Stimulated activated naive CD8-positive, alpha-beta T cell treated with anti-CD3 and anti-CD28 coated beads, Interleukin-15, Interleukin-2, amounts not matched to agents 100 ng/mL and 50 ng/mL, for 24 hours (primary cell): ENCODE results near the gene FMN2.
"Not testable (repeated sequence)": the region's sequence is repeated elsewhere in the genome, so short reads cannot be mapped to it uniquely, and the experiment has no call there.

Source experiments
- H3K27ac Mint-ChIP-seq: one replicate; pipeline ENCODE4 v1.8.0; 2021; ENCODE audit warnings: mild to moderate bottlenecking, mixed read lengths
- H3K27me3 Mint-ChIP-seq: one replicate; pipeline ENCODE4 v1.8.0; 2021; ENCODE audit warnings: mixed read lengths
- H3K36me3 Mint-ChIP-seq: one replicate; pipeline ENCODE4 v1.8.0; 2021; ENCODE audit warnings: low read depth, mixed read lengths
- H3K4me1 Mint-ChIP-seq: one replicate; pipeline ENCODE4 v1.8.0; 2021; ENCODE audit warnings: low read depth, mixed read lengths
- H3K4me3 Mint-ChIP-seq: one replicate; pipeline ENCODE4 v1.8.0; 2021; ENCODE audit warnings: mild to moderate bottlenecking, mixed read lengths
- H3K9me3 Mint-ChIP-seq: one replicate; pipeline ENCODE4 v1.8.0; 2021; ENCODE audit warnings: mixed read lengths

Gene FMN2

GRCh38 chr1:240148333-240148732 lies 56.6 kb downstream of the FMN2 start:
- Mint-ChIP-seq H3K27me3 (no peaks in the 10 kb centered on the region), H3K27ac (no peak overlapping the region), H3K36me3 (no peaks in the 10 kb centered on the region), H3K4me3 (no peak overlapping the region), H3K4me1 (no peaks in the 10 kb centered on the region), H3K9me3 (no peaks in the 10 kb centered on the region)

- no peaks in the 10 kb centered on the region for H3K4me1 Mint-ChIP-seq
- H3K27me3 Mint-ChIP-seq: no peaks in the 10 kb centered on the region
- H3K36me3 Mint-ChIP-seq: no peaks in the 10 kb centered on the region
- no peaks in the 10 kb centered on the region for H3K9me3 Mint-ChIP-seq
- H3K4me3 Mint-ChIP-seq: no peak overlapping the region
- no peak overlapping the region for H3K27ac Mint-ChIP-seq
These were observed 57.9 kb downstream of the FMN2 start for GRCh38 chr1:240149484-240150094.

DNA sequence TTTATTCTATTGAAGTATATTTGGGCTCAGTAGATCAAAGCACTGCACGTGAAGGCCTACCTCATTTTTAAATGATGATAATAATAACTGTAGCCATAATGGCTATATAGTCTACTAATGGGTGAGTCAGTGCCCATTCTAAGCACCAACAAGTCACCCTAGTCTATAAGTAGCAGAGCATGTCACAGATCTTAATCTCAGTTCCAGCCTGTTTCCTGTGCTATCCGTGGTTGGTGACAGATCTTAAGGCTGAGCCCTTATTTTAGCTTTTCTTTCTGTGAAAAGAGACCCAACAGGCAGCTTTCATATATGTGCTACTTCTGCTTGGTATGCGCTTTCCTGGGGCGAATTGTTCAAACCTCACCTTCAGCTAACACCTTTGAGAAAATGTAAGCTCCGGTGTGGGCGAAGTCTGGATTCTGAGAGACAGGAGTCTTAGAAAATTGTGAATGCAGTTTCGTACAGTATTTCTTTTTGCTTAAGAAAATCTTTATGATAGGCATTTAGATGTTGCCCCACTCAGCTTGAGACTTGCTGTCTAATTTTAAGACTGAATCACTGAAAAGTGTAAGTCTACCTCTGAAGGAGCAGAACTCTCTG lies 59.6 kb downstream of the FMN2 start:
- Mint-ChIP-seq H3K9me3 (no peaks in the 10 kb centered on the region), H3K27ac (no peak overlapping the region), H3K4me1 (no peaks in the 10 kb centered on the region), H3K36me3 (no peaks in the 10 kb centered on the region), H3K27me3 (no peaks in the 10 kb centered on the region), H3K4me3 (no peak overlapping the region)

DNA sequence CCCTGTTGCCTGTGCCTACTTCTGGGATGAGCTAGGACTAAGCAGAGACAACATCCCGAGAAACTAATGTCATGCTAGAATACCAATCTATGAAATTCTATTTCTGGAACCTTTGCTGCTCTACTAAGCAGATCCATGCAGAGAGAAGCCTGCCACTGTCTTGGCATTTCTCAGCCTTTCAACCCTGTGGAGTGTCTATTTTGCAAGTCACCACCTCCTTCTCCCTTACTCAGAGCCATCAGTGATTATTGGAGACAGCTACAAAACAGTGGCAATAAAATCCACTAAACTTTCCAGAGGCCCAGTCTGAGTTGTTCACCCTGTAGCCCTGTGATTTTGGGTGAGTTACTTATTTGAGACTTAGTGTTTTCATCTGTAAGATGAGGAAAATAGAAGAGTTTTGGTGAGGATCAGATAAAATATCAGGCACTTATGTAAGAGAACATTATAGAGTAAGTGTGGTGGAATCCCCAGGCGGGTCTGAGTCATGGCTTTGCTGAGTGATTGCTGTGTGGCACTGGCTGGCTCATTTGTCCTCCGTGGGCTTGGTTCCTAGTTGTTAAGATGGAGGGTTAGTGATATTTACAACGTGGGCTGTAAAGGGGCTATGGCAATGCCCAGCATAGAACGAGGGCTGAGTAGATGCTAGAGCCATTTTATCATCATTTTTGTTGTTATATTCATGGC lies 61.1 kb downstream of the FMN2 start:
- Mint-ChIP-seq H3K9me3 (no peaks in the 10 kb centered on the region), H3K4me3 (no peak overlapping the region), H3K27ac (no peak overlapping the region), H3K4me1 (no peaks in the 10 kb centered on the region), H3K27me3 (no peaks in the 10 kb centered on the region), H3K36me3 (no peaks in the 10 kb centered on the region)

GRCh38 chr1:240155605-240156004 lies 63.9 kb downstream of the FMN2 start:
- Mint-ChIP-seq H3K4me3 (no peak overlapping the region), H3K9me3 (peaks cover 4% of the 10 kb centered on the region), H3K27me3 (no peaks in the 10 kb centered on the region), H3K4me1 (no peaks in the 10 kb centered on the region), H3K36me3 (no peaks in the 10 kb centered on the region), H3K27ac (no peak overlapping the region)

DNA sequence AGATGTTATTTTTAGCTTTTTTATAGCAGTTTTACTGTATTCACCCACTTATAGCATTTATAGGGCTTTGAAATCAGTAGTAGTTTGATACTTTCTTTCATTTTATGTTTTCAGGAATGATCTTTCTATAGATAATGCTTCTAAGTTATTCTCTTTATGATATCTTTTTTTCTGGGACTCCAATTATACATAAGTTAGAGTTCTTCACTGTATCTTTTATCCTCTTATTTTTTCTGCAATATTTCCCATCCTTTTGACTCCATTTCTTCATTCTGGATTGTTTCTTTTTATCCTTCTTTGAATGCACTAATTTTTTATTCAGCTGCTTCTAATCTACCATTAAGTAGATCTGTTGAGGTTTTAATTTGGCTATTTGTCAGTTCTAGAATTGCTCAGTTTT lies 73.1 kb downstream of the FMN2 start:
- H3K4me3 Mint-ChIP-seq: no peak overlapping the region
- H3K27me3 Mint-ChIP-seq: no peaks in the 10 kb centered on the region
- H3K27ac Mint-ChIP-seq: no peak overlapping the region
- peaks cover 6% of the 10 kb centered on the region for H3K9me3 Mint-ChIP-seq
- H3K4me1 Mint-ChIP-seq: no peaks in the 10 kb centered on the region
- H3K36me3 Mint-ChIP-seq: no peaks in the 10 kb centered on the region

GRCh38 chr1:240169188-240169587 lies 77.5 kb downstream of the FMN2 start:
- H3K4me1 Mint-ChIP-seq: no peaks in the 10 kb centered on the region
- no peak overlapping the region for H3K27ac Mint-ChIP-seq
- H3K4me3 Mint-ChIP-seq: no peak overlapping the region
- H3K36me3 Mint-ChIP-seq: no peaks in the 10 kb centered on the region
- H3K9me3 Mint-ChIP-seq: peaks cover 3% of the 10 kb centered on the region
- no peaks in the 10 kb centered on the region for H3K27me3 Mint-ChIP-seq

GRCh38 chr1:240170266-240170665 lies 78.6 kb downstream of the FMN2 start:
- Mint-ChIP-seq H3K9me3 (peaks cover 3% of the 10 kb centered on the region), H3K27me3 (no peaks in the 10 kb centered on the region), H3K4me3 (no peak overlapping the region), H3K36me3 (no peaks in the 10 kb centered on the region), H3K27ac (no peak overlapping the region), H3K4me1 (no peaks in the 10 kb centered on the region)

DNA sequence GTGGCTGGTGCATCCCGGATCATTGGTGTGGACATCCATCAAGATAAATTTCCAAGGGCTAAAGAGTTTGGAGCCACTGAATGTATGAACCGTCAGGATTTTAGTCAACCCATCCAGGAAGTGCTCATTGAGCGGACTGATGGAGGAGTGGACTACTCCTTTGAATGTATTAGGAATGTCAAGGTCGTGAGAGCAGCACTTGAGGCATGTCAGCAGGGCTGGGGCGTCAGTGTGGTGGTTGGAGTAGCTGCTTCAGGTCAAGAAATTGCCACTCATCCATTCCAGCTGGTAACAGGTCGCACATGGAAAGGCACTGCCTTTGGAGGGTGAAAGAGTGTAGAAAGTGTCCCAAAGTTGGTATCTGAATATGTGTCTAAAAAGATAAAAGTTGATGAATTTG lies 79.1 kb downstream of the FMN2 start:
- Mint-ChIP-seq H3K4me1 (no peaks in the 10 kb centered on the region), H3K4me3 (no peak overlapping the region), H3K27me3 (no peaks in the 10 kb centered on the region), H3K27ac (no peak overlapping the region), H3K36me3 (no peaks in the 10 kb centered on the region), H3K9me3 (peaks cover under 1% of the 10 kb centered on the region)

DNA sequence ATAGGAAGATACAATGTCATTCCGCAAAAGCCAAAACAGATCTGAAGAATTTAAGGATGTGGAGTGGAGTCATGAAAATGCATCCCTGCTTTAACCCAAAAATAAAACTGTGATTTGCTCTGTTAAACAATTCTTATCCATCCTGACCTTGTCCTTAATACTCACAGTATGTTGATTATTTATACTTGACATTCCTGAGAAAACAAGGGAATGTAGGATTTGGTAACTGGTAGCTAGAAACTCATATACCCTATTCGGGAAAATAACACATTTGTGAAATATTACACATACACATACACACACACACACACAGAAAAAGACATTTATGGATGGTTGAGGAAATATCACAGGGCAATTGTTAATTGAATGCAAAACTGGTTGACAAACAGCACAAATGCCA lies 80.2 kb downstream of the FMN2 start:
- Mint-ChIP-seq H3K4me3 (no peak overlapping the region), H3K27me3 (no peaks in the 10 kb centered on the region), H3K4me1 (no peaks in the 10 kb centered on the region), H3K9me3 (no peaks in the 10 kb centered on the region), H3K27ac (no peak overlapping the region), H3K36me3 (no peaks in the 10 kb centered on the region)

DNA sequence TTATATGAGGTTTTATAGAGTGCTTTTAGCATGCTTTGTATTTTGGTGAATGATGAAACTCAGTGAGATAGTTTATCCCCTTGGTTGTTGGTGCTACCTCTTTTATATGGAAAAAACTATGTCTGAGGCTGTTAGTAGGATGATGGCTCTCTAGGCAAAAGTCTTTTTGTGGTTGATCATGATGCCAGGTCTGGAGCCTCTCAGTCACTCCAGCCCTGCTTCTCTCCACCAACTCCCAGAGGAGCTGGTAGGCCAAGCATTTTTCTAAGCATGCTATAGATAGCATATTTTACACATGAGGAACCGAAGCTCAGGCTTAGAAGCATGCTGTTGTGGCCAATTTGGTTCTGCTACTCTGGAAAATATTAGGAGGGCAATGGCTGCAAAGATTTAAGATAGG lies 82.2 kb downstream of the FMN2 start:
- no peak overlapping the region for H3K27ac Mint-ChIP-seq
- no peaks in the 10 kb centered on the region for H3K27me3 Mint-ChIP-seq
- no peaks in the 10 kb centered on the region for H3K4me1 Mint-ChIP-seq
- no peaks in the 10 kb centered on the region for H3K9me3 Mint-ChIP-seq
- H3K36me3 Mint-ChIP-seq: no peaks in the 10 kb centered on the region
- no peak overlapping the region for H3K4me3 Mint-ChIP-seq

GRCh38 chr1:240174734-240175133 lies 83.1 kb downstream of the FMN2 start:
- Mint-ChIP-seq H3K36me3 (no peaks in the 10 kb centered on the region), H3K9me3 (no peaks in the 10 kb centered on the region), H3K4me3 (no peak overlapping the region), H3K4me1 (no peaks in the 10 kb centered on the region), H3K27me3 (no peaks in the 10 kb centered on the region), H3K27ac (no peak overlapping the region)

- Mint-ChIP-seq H3K9me3 (no peaks in the 10 kb centered on the region), H3K4me1 (no peaks in the 10 kb centered on the region), H3K4me3 (no peak overlapping the region), H3K36me3 (no peaks in the 10 kb centered on the region), H3K27me3 (no peaks in the 10 kb centered on the region), H3K27ac (no peak overlapping the region)
These were observed 86.7 kb downstream of the FMN2 start for GRCh38 chr1:240178366-240178765.

DNA sequence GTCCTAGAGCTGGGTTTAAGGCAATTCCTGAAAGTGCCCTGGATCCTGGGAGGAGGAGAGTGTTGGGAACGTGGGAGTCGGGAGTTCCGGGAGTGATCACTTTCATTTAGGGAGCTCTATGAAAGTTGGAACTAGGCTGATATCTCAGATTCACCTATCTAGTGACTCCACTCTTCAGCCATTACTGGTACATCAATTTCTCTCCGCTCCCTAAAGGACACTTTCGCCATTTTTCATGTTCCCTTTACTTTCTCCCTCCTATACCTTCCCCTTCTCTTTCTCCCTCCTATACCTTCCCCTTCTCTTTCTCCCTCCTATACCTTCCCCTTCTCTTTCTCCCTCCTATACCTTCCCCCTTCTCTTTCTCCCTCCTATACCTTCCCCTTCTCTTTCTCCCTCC lies 93.0 kb downstream of the FMN2 start:
- H3K4me1 Mint-ChIP-seq, H3K27ac Mint-ChIP-seq, H3K4me3 Mint-ChIP-seq, H3K9me3 Mint-ChIP-seq, H3K36me3 Mint-ChIP-seq: not testable (repeated sequence)
- H3K27me3 Mint-ChIP-seq: peaks cover 18% of the 10 kb centered on the region

- H3K4me1 Mint-ChIP-seq: no peaks in the 10 kb centered on the region
- peaks cover 23% of the 10 kb centered on the region for H3K27me3 Mint-ChIP-seq
- no peak overlapping the region for H3K4me3 Mint-ChIP-seq
- no peaks in the 10 kb centered on the region for H3K36me3 Mint-ChIP-seq
- no peaks in the 10 kb centered on the region for H3K9me3 Mint-ChIP-seq
- no peak overlapping the region for H3K27ac Mint-ChIP-seq
These were observed 96.5 kb downstream of the FMN2 start for GRCh38 chr1:240188139-240188538.
